ENCODE measurements around the gene MITF.
"Not testable (repeated sequence)": the region's sequence is repeated elsewhere in the genome, so short reads cannot be mapped to it uniquely, and the experiment has no call there.

Gene MITF

GRCh38 chr3:69915726-69916125 is 176.5 kb downstream of the MITF start:
- no peak for DNase-seq (ENCODE audit: low read depth)

- not testable (repeated sequence) for DNase-seq (ENCODE audit: low read depth)
These were observed 180.7 kb downstream of the MITF start for GRCh38 chr3:69920009-69920408.

- DNase-seq (ENCODE audit: low read depth): no peak
These were observed 182.4 kb downstream of the MITF start for GRCh38 chr3:69921651-69922050.

GRCh38 chr3:69922521-69923000 is 183.3 kb downstream of the MITF start:
- DNase-seq (ENCODE audit: low read depth): no peak

- DNase-seq (ENCODE audit: low read depth): no peak
These were observed 186.2 kb downstream of the MITF start for GRCh38 chr3:69925506-69925905.

GRCh38 chr3:69926385-69926784 is 187.1 kb downstream of the MITF start:
- DNase-seq (ENCODE audit: low read depth): no peak

GRCh38 chr3:69927571-69927970 is 188.3 kb downstream of the MITF start:
- no peak for DNase-seq (ENCODE audit: low read depth)

- no peak for DNase-seq (ENCODE audit: low read depth)
These were observed 189.8 kb downstream of the MITF start for GRCh38 chr3:69929019-69929418.

GRCh38 chr3:69930564-69930963 is 191.3 kb downstream of the MITF start:
- DNase-seq (ENCODE audit: low read depth): no peak

- no peak for DNase-seq (ENCODE audit: low read depth)
These were observed 192.8 kb downstream of the MITF start for GRCh38 chr3:69932087-69932486.

GRCh38 chr3:69932501-69932900 is 193.2 kb downstream of the MITF start:
- DNase-seq (ENCODE audit: low read depth): no peak

GRCh38 chr3:69934398-69934797 is 195.1 kb downstream of the MITF start:
- DNase-seq (ENCODE audit: low read depth): no peak

- no peak for DNase-seq (ENCODE audit: low read depth)
These were observed 197.0 kb downstream of the MITF start for GRCh38 chr3:69936266-69936665.

GRCh38 chr3:69938061-69938460 is 198.8 kb downstream of the MITF start:
- DNase-seq (ENCODE audit: low read depth): no peak

- no peak for DNase-seq (ENCODE audit: low read depth)
These were observed 199.7 kb downstream of the MITF start for GRCh38 chr3:69938931-69939330.

GRCh38 chr3:69941037-69941436 is 201.8 kb downstream of the MITF start:
- DNase-seq (ENCODE audit: low read depth): no peak

GRCh38 chr3:69941439-69942176 is 202.3 kb downstream of the MITF start:
- DNase-seq (ENCODE audit: low read depth): no peak

GRCh38 chr3:69944931-69945493 is 205.7 kb downstream of the MITF start:
- no peak for DNase-seq (ENCODE audit: low read depth)

- DNase-seq (ENCODE audit: low read depth): no peak
These were observed 209.1 kb downstream of the MITF start for GRCh38 chr3:69948246-69948862.

GRCh38 chr3:69951616-69952015 is 212.4 kb downstream of the MITF start:
- DNase-seq (ENCODE audit: low read depth): no peak

GRCh38 chr3:69959581-69959980 is 220.3 kb downstream of the MITF start:
- DNase-seq (ENCODE audit: low read depth): no peak

GRCh38 chr3:69961706-69962439 is 222.6 kb downstream of the MITF start:
- DNase-seq (ENCODE audit: low read depth): no peak

GRCh38 chr3:69963643-69964042 is 224.4 kb downstream of the MITF start:
- DNase-seq (ENCODE audit: low read depth): no peak
